ENCODE measurements around the gene FTSJ3. TPM values are rescaled to one million over a fixed set of nuclear protein-coding genes. Genes with fewer than 3 reads are reported as not detected.

FTSJ3 gene
- total and polyA plus RNA-seq, 2 experiments from 2014 or later = 29.2 to 61.5 TPM

DNA sequence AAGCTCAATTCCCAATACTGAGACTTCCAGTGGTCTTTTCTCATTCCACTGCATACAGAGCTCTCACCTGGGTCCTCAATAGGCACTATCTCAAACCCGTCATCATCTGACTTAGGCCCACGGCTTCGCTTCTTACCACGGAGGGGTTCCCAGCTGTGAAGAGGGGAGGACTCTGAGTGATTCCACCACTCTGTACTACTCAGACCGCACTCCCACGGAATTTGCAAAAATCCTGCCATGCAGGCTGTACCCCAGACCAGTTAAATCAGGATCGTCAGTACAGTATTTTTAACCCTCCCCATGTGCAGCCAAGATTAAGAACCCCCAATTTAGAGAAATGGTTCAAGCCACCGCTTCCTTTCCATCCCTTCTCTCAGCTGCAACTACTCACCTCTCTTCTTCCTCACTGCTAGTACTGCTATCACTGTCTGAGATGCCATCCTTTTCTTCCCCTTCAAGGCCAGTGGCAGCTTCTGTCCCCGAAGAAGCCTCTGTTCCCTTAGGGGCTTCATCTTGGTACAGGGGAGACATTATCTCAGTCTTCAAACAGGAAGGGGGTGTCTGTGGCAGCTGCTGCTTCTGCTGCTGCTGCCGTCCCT lies 6.4 kb downstream of the FTSJ3 start:
- DNase-seq (ENCODE audit: low spot score) = no peak
- H3K9me2 ChIP-seq (ENCODE audit: insufficient read depth) = no peaks in the 10 kb centered on the region
- peaks cover 100% of the 10 kb centered on the region for H3K36me3 Mint-ChIP-seq (ENCODE audit: low read depth)
- no peak overlapping the region for H3K4me2 ChIP-seq
- no peak overlapping the region for H3K4me3 Mint-ChIP-seq
- H3K4me3 ChIP-seq = no peak overlapping the region
- H4K20me1 ChIP-seq (replicated peaks; ENCODE audit: insufficient read depth) = peaks cover 58% of the 10 kb centered on the region
- peaks cover 82% of the 10 kb centered on the region for H3K36me3 ChIP-seq (ENCODE audit: insufficient read depth)
- ATAC-seq = no peak
- no peak overlapping the region for H3K27ac ChIP-seq (ENCODE audit: low read depth)
- peaks cover 6% of the 10 kb centered on the region; the same call in 1 of the 2 replicates for H3K4me1 ChIP-seq (ENCODE audit: insufficient read depth)
- peaks cover 13% of the 10 kb centered on the region for H3K27me3 Mint-ChIP-seq (ENCODE audit: insufficient read depth, low read depth, poor library complexity)
- H3F3A ChIP-seq (replicated peaks; ENCODE audit: low read depth) = peaks cover 43% of the 10 kb centered on the region
- H3K27me3 ChIP-seq (ENCODE audit: insufficient read depth) = no peaks in the 10 kb centered on the region
- peaks cover 9% of the 10 kb centered on the region for H3K4me1 Mint-ChIP-seq
- no peak overlapping the region for H2AFZ ChIP-seq
- H3K79me2 ChIP-seq (replicated peaks; ENCODE audit: insufficient read depth) = peaks cover 11% of the 10 kb centered on the region
- TF ChIP-seq NANOG (IDR thresholded peaks at IDR 0.05; ENCODE audit: borderline replicate concordance) = no peak
- TF ChIP-seq, protein P1, sequence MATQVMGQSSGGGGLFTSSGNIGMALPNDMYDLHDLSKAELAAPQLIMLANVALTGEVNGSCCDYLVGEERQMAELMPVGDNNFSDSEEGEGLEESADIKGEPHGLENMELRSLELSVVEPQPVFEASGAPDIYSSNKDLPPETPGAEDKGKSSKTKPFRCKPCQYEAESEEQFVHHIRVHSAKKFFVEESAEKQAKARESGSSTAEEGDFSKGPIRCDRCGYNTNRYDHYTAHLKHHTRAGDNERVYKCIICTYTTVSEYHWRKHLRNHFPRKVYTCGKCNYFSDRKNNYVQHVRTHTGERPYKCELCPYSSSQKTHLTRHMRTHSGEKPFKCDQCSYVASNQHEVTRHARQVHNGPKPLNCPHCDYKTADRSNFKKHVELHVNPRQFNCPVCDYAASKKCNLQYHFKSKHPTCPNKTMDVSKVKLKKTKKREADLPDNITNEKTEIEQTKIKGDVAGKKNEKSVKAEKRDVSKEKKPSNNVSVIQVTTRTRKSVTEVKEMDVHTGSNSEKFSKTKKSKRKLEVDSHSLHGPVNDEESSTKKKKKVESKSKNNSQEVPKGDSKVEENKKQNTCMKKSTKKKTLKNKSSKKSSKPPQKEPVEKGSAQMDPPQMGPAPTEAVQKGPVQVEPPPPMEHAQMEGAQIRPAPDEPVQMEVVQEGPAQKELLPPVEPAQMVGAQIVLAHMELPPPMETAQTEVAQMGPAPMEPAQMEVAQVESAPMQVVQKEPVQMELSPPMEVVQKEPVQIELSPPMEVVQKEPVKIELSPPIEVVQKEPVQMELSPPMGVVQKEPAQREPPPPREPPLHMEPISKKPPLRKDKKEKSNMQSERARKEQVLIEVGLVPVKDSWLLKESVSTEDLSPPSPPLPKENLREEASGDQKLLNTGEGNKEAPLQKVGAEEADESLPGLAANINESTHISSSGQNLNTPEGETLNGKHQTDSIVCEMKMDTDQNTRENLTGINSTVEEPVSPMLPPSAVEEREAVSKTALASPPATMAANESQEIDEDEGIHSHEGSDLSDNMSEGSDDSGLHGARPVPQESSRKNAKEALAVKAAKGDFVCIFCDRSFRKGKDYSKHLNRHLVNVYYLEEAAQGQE (IDR thresholded peaks at IDR 0.05; ENCODE audit: unreplicated experiment) = no peak
- TF ChIP-seq ZNF114 (CRISPR knock-in tag; IDR thresholded peaks at IDR 0.05) = no peak
- TF ChIP-seq, protein P2, sequence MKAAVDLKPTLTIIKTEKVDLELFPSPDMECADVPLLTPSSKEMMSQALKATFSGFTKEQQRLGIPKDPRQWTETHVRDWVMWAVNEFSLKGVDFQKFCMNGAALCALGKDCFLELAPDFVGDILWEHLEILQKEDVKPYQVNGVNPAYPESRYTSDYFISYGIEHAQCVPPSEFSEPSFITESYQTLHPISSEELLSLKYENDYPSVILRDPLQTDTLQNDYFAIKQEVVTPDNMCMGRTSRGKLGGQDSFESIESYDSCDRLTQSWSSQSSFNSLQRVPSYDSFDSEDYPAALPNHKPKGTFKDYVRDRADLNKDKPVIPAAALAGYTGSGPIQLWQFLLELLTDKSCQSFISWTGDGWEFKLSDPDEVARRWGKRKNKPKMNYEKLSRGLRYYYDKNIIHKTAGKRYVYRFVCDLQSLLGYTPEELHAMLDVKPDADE (IDR thresholded peaks at IDR 0.05) = no peak
- no peak for TF ChIP-seq EZH2 (IDR thresholded peaks at IDR 0.05; ENCODE audit: low read depth, unreplicated experiment)
- TF ChIP-seq, protein P3, sequence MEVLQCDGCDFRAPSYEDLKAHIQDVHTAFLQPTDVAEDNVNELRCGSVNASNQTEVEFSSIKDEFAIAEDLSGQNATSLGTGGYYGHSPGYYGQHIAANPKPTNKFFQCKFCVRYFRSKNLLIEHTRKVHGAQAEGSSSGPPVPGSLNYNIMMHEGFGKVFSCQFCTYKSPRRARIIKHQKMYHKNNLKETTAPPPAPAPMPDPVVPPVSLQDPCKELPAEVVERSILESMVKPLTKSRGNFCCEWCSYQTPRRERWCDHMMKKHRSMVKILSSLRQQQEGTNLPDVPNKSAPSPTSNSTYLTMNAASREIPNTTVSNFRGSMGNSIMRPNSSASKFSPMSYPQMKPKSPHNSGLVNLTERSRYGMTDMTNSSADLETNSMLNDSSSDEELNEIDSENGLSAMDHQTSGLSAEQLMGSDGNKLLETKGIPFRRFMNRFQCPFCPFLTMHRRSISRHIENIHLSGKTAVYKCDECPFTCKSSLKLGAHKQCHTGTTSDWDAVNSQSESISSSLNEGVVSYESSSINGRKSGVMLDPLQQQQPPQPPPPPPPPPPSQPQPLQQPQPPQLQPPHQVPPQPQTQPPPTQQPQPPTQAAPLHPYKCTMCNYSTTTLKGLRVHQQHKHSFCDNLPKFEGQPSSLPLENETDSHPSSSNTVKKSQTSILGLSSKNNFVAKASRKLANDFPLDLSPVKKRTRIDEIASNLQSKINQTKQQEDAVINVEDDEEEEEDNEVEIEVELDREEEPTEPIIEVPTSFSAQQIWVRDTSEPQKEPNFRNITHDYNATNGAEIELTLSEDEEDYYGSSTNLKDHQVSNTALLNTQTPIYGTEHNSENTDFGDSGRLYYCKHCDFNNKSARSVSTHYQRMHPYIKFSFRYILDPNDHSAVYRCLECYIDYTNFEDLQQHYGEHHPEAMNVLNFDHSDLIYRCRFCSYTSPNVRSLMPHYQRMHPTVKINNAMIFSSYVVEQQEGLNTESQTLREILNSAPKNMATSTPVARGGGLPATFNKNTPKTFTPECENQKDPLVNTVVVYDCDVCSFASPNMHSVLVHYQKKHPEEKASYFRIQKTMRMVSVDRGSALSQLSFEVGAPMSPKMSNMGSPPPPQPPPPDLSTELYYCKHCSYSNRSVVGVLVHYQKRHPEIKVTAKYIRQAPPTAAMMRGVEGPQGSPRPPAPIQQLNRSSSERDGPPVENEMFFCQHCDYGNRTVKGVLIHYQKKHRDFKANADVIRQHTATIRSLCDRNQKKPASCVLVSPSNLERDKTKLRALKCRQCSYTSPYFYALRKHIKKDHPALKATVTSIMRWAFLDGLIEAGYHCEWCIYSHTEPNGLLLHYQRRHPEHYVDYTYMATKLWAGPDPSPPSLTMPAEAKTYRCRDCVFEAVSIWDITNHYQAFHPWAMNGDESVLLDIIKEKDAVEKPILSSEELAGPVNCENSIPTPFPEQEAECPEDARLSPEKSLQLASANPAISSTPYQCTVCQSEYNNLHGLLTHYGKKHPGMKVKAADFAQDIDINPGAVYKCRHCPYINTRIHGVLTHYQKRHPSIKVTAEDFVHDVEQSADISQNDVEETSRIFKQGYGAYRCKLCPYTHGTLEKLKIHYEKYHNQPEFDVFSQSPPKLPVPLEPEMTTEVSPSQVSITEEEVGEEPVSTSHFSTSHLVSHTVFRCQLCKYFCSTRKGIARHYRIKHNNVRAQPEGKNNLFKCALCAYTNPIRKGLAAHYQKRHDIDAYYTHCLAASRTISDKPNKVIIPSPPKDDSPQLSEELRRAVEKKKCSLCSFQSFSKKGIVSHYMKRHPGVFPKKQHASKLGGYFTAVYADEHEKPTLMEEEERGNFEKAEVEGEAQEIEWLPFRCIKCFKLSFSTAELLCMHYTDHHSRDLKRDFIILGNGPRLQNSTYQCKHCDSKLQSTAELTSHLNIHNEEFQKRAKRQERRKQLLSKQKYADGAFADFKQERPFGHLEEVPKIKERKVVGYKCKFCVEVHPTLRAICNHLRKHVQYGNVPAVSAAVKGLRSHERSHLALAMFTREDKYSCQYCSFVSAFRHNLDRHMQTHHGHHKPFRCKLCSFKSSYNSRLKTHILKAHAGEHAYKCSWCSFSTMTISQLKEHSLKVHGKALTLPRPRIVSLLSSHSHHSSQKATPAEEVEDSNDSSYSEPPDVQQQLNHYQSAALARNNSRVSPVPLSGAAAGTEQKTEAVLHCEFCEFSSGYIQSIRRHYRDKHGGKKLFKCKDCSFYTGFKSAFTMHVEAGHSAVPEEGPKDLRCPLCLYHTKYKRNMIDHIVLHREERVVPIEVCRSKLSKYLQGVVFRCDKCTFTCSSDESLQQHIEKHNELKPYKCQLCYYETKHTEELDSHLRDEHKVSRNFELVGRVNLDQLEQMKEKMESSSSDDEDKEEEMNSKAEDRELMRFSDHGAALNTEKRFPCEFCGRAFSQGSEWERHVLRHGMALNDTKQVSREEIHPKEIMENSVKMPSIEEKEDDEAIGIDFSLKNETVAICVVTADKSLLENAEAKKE (CRISPR knock-in tag; IDR thresholded peaks at IDR 0.05) = no peak
- TF ChIP-seq EZH2phosphoT487 (IDR thresholded peaks at IDR 0.05; ENCODE audit: unreplicated experiment) = no peak
- TF ChIP-seq ZNF331 (CRISPR knock-in tag; IDR thresholded peaks at IDR 0.05; ENCODE audit: low read depth) = no peak
- TF ChIP-seq CREB1 (CRISPR knock-in tag; IDR thresholded peaks at IDR 0.05; ENCODE audit: low read depth) = no peak
- TF ChIP-seq STAT1 (IDR thresholded peaks at IDR 0.05; ENCODE audit: unreplicated experiment) = no peak
- no peak for TF ChIP-seq POLR2AphosphoS5 (IDR thresholded peaks at IDR 0.05; ENCODE audit: low read depth)
- TF ChIP-seq, protein P4, sequence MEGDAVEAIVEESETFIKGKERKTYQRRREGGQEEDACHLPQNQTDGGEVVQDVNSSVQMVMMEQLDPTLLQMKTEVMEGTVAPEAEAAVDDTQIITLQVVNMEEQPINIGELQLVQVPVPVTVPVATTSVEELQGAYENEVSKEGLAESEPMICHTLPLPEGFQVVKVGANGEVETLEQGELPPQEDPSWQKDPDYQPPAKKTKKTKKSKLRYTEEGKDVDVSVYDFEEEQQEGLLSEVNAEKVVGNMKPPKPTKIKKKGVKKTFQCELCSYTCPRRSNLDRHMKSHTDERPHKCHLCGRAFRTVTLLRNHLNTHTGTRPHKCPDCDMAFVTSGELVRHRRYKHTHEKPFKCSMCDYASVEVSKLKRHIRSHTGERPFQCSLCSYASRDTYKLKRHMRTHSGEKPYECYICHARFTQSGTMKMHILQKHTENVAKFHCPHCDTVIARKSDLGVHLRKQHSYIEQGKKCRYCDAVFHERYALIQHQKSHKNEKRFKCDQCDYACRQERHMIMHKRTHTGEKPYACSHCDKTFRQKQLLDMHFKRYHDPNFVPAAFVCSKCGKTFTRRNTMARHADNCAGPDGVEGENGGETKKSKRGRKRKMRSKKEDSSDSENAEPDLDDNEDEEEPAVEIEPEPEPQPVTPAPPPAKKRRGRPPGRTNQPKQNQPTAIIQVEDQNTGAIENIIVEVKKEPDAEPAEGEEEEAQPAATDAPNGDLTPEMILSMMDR (conservative IDR thresholded peaks at IDR 0.05; ENCODE audit: low read depth in 2 of 2) = no peak
- TF ChIP-seq JUNB (IDR thresholded peaks at IDR 0.05; ENCODE audit: unreplicated experiment) = no peak
- no peak overlapping the region for H3K27ac Mint-ChIP-seq
- no peaks in the 10 kb centered on the region; the same call in 2 of the 3 replicates for H3K9me3 Mint-ChIP-seq
